ENCODE results near the gene EGLN2.
"Not testable (repeated sequence)": the region's sequence is repeated elsewhere in the genome, so short reads cannot be mapped to it uniquely, and the experiment has no call there.

EGLN2 gene

GRCh38 chr19:40780582-40780981 lies 18.4 kb upstream of the EGLN2 start:
- Histone ChIP-seq H3K9me3 (ENCODE audit: low read depth, low read length) (no peaks in the 10 kb centered on the region), H3K27ac (no peak overlapping the region), H3K36me3 (ENCODE audit: insufficient read depth, low read length) (no peaks in the 10 kb centered on the region), H3K4me3 (no peak overlapping the region), H3K9ac (ENCODE audit: insufficient read length) (no peak overlapping the region)
- TF ChIP-seq EZH2 (IDR thresholded peaks at IDR 0.05) (no peak), FOXP2 (optimal IDR thresholded peaks at IDR 0.05; ENCODE audit: control extremely low read depth, extremely low read length, insufficient read depth) (no peak), POLR2AphosphoS5 (IDR thresholded peaks at IDR 0.05; ENCODE audit: borderline replicate concordance, low read depth, low read length) (no peak)
- no peak for DNase-seq (ENCODE audit: low read depth, low spot score)

GRCh38 chr19:40781140-40781539 lies 17.9 kb upstream of the EGLN2 start:
- TF ChIP-seq FOXP2 (optimal IDR thresholded peaks at IDR 0.05; ENCODE audit: control extremely low read depth, extremely low read length, insufficient read depth) (no peak), EZH2 (IDR thresholded peaks at IDR 0.05) (no peak), POLR2AphosphoS5 (IDR thresholded peaks at IDR 0.05; ENCODE audit: borderline replicate concordance, low read depth, low read length) (no peak)

GRCh38 chr19:40783711-40784110 lies 15.3 kb upstream of the EGLN2 start:
- no peak overlapping the region for H3K27ac ChIP-seq
- no peak for DNase-seq (ENCODE audit: low read depth, low spot score)
- no peak overlapping the region for H3K9ac ChIP-seq (ENCODE audit: insufficient read length)
- no peaks in the 10 kb centered on the region for H3K36me3 ChIP-seq (ENCODE audit: insufficient read depth, low read length)
- H3K9me3 ChIP-seq (ENCODE audit: low read depth, low read length), result no peaks in the 10 kb centered on the region
- TF ChIP-seq EZH2 (IDR thresholded peaks at IDR 0.05) (no peak), POLR2AphosphoS5 (IDR thresholded peaks at IDR 0.05; ENCODE audit: borderline replicate concordance, low read depth, low read length) (no peak), FOXP2 (optimal IDR thresholded peaks at IDR 0.05; ENCODE audit: control extremely low read depth, extremely low read length, insufficient read depth) (no peak)
- no peak overlapping the region for H3K4me3 ChIP-seq

More at GRCh38 chr19:40781140-40781539, 17.9 kb upstream of the EGLN2 start:
- H3K36me3 ChIP-seq (ENCODE audit: insufficient read depth, low read length), result no peaks in the 10 kb centered on the region
- H3K9me3 ChIP-seq (ENCODE audit: low read depth, low read length), result no peaks in the 10 kb centered on the region
- H3K27ac ChIP-seq, result no peak overlapping the region
- H3K4me3 ChIP-seq, result no peak overlapping the region
- no peak for DNase-seq (ENCODE audit: low read depth, low spot score)
- no peak overlapping the region for H3K9ac ChIP-seq (ENCODE audit: insufficient read length)

DNA sequence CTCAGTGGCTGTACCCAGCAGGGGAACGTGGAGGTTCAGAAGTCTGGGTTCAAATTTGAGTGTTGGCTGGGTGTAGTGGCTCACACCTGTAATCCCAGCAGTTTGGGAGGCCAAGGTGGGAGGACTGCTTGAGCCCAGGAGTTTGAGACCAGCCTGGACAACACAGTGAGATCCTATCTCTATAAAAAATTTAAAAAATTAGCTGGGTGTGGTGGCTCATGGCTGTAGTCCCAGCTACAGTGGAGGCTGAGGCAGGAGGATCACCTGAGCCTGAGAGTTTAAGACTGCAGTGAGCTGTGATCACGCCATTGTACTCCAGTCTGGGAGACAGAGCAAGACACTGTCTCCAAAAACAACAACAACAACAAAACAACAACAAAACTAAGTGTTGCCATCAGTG lies 14.8 kb upstream of the EGLN2 start:
- not testable (repeated sequence) for H3K4me3 ChIP-seq; DNase-seq (ENCODE audit: low read depth, low spot score); H3K9ac ChIP-seq (ENCODE audit: insufficient read length); H3K9me3 ChIP-seq (ENCODE audit: low read depth, low read length); H3K36me3 ChIP-seq (ENCODE audit: insufficient read depth, low read length); H3K27ac ChIP-seq

DNA sequence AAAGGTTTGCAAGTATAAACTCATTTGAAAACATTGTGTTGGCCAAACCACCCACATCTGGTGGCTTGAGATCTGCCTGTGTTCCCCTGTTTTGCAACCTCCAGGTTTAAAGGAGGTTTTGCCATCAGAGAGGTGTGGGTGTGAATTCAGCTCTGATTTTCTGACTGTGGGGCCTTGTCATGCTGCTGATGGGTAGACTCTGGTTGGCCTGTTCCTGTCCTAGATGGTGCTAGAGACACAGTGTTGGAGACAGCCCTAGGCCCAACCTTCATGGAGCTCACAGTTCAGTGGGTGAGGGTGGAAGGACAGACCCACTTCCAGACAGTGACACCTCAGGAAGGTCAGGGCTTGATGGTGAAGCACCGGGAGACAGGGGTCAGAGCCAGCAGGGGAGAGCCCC lies 13.5 kb upstream of the EGLN2 start:
- Histone ChIP-seq H3K36me3 (ENCODE audit: insufficient read depth, low read length) (no peaks in the 10 kb centered on the region), H3K27ac (no peak overlapping the region), H3K9ac (ENCODE audit: insufficient read length) (no peak overlapping the region), H3K4me3 (no peak overlapping the region), H3K9me3 (ENCODE audit: low read depth, low read length) (no peaks in the 10 kb centered on the region)
- DNase-seq (ENCODE audit: low read depth, low spot score), result no peak
- TF ChIP-seq FOXP2 (optimal IDR thresholded peaks at IDR 0.05; ENCODE audit: control extremely low read depth, extremely low read length, insufficient read depth) (no peak), EZH2 (IDR thresholded peaks at IDR 0.05) (no peak), POLR2AphosphoS5 (IDR thresholded peaks at IDR 0.05; ENCODE audit: borderline replicate concordance, low read depth, low read length) (no peak)

- no peak for DNase-seq (ENCODE audit: low read depth, low spot score)
- H3K4me3 ChIP-seq, result no peak overlapping the region
- no peak overlapping the region for H3K9ac ChIP-seq (ENCODE audit: insufficient read length)
- no peak for TF ChIP-seq POLR2AphosphoS5 (IDR thresholded peaks at IDR 0.05; ENCODE audit: borderline replicate concordance, low read depth, low read length)
- no peak for TF ChIP-seq EZH2 (IDR thresholded peaks at IDR 0.05)
- no peak for TF ChIP-seq FOXP2 (optimal IDR thresholded peaks at IDR 0.05; ENCODE audit: control extremely low read depth, extremely low read length, insufficient read depth)
- no peaks in the 10 kb centered on the region for H3K9me3 ChIP-seq (ENCODE audit: low read depth, low read length)
- no peaks in the 10 kb centered on the region for H3K36me3 ChIP-seq (ENCODE audit: insufficient read depth, low read length)
- H3K27ac ChIP-seq, result no peak overlapping the region
Observed at GRCh38 chr19:40786060-40787037, 12.6 kb upstream of the EGLN2 start.

- Histone ChIP-seq H3K36me3 (ENCODE audit: insufficient read depth, low read length) (no peaks in the 10 kb centered on the region), H3K9ac (ENCODE audit: insufficient read length) (no peak overlapping the region), H3K4me3 (no peak overlapping the region), H3K9me3 (ENCODE audit: low read depth, low read length) (no peaks in the 10 kb centered on the region), H3K27ac (no peak overlapping the region)
- TF ChIP-seq POLR2AphosphoS5 (IDR thresholded peaks at IDR 0.05; ENCODE audit: borderline replicate concordance, low read depth, low read length) (no peak), FOXP2 (optimal IDR thresholded peaks at IDR 0.05; ENCODE audit: control extremely low read depth, extremely low read length, insufficient read depth) (no peak), EZH2 (IDR thresholded peaks at IDR 0.05) (no peak)
- DNase-seq (ENCODE audit: low read depth, low spot score), result no peak
Observed at GRCh38 chr19:40791349-40791748, 7.6 kb upstream of the EGLN2 start.

DNA sequence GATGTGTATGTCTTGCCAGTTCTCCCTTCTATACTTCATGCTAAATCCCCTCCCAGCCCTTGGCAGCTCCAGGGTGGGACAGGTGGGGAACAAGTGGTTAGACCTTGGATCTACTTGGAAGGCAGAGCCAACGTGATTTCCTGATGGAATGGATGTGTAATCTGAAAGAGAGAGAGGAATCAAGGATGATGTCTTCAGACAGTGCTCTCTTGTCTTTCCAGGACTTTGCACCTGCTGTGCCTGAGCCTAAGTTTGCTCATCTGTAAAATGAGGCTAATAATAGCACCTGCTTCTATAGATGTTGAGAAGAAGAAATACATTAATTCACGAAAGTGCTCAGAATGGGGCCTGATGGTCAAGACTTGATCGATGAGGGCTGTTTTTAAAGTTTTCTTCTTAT lies 7.0 kb upstream of the EGLN2 start:
- Histone ChIP-seq H3K36me3 (ENCODE audit: insufficient read depth, low read length) (no peaks in the 10 kb centered on the region), H3K27ac (no peak overlapping the region), H3K4me3 (no peak overlapping the region), H3K9ac (ENCODE audit: insufficient read length) (no peak overlapping the region), H3K9me3 (ENCODE audit: low read depth, low read length) (no peaks in the 10 kb centered on the region)
- no peak for DNase-seq (ENCODE audit: low read depth, low spot score)
- TF ChIP-seq POLR2AphosphoS5 (IDR thresholded peaks at IDR 0.05; ENCODE audit: borderline replicate concordance, low read depth, low read length), result no peak
- TF ChIP-seq FOXP2 (optimal IDR thresholded peaks at IDR 0.05; ENCODE audit: control extremely low read depth, extremely low read length, insufficient read depth), result no peak
